ENCODE measurements around the gene MTHFS.

- no peak for TF ChIP-seq CTCF (IDR thresholded peaks at IDR 0.05)
- TF ChIP-seq POLR2A (IDR thresholded peaks at IDR 0.05): no peak
Observed at GRCh38 chr15:79924379-79924778, 27.6 kb upstream of the MTHFS start.
